HG03520 (cell line): ENCODE results near the gene KLHL17.
"Not testable (repeated sequence)": the region's sequence is repeated elsewhere in the genome, so short reads cannot be mapped to it uniquely, and the experiment has no call there.

Experiments used
- ATAC-seq: cut with Tn5 transposase; IDR thresholded peaks from one replicate; pipeline ENCODE4 v1.9.1; 2021; ENCODE audit warnings: mild to moderate bottlenecking, moderate library complexity; ENCODE audit not compliant: unreplicated experiment

Gene KLHL17

GRCh38 chr1:935751-936231, 24.6 kb upstream of the KLHL17 start:
- ATAC-seq: no peak

- ATAC-seq: no peak
Observed at GRCh38 chr1:936348-937264, 23.8 kb upstream of the KLHL17 start.

- ATAC-seq: no peak
Observed at GRCh38 chr1:937521-937920, 22.9 kb upstream of the KLHL17 start.

DNA sequence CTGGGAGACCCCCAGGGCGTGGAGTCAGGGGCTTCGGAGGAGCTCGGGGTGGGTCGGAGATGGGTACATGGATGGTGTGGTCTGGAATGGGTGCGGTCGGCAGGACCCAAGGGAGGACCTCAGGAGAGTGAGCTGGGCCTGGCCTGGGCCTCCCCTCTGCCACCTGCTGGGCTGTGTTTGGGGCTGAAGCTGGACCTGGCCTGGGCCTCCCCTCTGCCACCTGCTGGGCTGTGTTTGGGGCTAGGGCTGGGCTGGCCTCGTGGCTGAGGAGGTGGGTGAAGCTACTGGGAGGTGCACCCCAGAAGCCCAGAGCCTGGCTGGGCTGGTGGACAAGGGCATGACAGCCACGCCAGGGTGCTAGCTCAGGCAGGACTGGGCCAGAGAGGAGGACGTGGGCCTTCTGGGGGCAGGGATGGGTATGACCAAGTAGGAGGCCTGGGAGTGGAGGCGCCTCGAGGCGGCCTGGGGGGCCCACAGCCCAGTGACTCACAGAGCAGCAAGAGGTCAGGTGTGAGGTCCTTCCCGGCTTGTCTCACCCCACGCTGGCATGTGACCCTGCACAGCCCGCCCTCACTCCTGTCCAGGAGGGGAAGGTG, 22.2 kb upstream of the KLHL17 start:
- no peak for ATAC-seq

DNA sequence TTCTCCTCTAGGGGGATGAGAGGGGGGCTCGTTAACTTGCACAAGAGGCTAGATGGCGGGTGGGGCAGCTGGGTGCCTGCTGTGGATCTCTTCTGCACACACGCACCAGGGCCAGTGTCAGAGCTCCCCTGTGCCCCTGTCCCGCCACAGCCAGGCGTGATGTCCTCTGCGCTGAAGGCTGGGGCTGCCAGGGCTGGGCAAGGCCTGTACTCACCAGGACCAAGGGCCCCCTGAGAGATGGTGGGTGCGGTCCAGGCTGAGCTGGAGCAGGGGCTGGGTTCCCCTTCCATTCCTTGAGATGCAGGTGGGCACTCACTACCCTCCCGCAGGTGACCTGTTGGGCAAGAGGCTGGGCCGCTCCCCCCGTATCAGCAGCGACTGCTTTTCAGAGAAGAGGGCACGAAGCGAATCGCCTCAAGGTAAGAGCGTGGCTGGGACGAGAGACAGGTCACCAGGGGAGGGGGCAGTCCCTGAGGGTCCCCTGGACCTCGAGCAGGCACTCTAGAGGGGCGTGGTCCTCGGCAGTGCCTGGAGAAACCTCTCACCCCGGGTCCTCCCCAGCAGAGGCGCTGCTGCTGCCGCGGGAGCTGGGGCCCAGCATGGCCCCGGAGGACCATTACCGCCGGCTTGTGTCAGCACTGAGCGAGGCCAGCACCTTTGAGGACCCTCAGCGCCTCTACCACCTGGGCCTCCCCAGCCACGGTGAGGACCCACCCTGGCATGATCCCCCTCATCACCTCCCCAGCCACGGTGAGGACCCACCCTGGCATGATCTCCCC, 21.5 kb upstream of the KLHL17 start:
- no peak for ATAC-seq

GRCh38 chr1:939511-940106, 20.8 kb upstream of the KLHL17 start:
- no peak for ATAC-seq

DNA sequence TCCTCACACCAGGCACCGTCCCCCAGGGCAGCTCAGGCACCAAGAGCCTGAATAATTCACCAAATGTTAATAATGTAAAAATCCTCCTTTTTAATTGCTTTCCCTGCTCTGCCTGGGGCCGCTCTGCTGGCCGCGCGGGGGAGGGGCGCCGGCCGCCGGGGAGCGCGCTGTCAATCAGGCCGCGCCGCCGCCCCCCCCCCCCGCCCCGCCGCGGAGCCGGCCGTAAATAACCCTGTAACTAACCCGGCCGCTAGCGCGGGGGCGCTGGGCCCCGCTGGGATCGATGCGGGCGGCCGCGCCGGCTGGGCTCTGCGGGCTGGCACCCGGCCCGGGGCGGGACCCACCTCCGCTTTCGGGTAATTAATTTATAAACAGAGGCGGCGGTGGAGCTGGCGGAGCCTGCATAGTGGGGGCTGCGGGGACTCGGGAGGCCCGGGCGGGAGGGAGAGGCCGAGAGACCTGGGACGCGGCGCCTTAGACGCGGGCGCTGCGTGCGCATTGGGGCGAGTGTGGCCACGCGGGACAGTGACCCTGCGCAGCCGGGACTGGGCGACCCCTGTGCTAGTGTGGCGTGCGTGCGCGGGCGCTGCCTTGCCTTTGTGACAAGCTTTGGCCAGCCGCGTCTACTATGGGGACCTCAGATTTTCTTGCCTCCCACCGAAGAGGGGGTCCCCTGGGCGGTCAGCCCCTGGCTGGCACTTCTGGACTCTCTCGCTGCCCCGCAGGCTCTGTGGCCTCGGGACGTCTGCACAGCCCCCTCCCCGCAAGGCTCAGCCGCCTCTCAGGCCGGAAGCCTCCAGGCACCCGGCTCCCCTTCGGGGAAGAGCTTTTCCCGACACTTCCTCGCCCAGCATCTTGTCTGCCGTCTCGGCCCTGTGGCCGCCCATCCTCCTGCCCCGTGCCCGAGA, 20.0 kb upstream of the KLHL17 start:
- ATAC-seq: no peak

- no peak for ATAC-seq
Observed at GRCh38 chr1:941015-941587, 19.3 kb upstream of the KLHL17 start.

DNA sequence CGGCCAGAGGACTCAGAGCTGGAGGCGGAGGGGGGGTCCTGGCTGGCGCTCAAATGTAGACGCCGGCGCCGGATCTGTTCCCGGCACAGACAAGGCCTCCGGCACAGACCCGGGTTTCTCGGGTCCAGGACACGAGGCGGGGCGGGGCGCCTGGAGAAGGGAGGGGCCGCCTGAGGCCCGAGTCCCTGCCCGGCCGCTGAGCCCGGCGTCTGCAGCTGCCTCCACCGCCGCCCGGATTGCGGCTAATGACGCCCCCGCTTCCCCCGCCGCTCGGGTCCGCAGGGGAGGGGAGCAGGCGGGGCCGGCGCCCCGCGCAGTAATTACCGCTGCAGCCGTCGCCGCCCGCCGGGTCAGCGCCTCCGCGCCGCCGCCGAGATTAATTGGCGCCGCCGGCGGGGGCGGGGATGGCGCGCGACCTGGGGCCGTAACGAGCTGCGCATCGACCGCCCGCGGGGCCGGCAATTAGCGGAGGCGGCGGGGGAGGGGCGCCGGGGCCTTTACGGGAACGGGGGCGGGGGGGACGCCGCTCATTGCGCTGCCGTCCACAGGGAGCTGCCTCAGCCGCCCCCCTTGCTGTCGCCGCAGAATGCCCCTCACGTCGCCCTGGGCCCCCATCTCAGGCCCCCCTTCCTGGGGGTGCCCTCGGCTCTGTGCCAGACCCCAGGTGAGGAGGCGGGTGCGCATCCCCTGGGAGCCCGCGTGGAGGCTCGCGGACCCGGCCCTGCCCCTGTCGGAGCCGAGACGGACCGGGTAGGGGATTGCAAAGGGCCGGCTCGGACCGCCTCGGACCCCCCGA, 18.6 kb upstream of the KLHL17 start:
- ATAC-seq: no peak

- no peak for ATAC-seq
Observed at GRCh38 chr1:942411-942821, 18.0 kb upstream of the KLHL17 start.

DNA sequence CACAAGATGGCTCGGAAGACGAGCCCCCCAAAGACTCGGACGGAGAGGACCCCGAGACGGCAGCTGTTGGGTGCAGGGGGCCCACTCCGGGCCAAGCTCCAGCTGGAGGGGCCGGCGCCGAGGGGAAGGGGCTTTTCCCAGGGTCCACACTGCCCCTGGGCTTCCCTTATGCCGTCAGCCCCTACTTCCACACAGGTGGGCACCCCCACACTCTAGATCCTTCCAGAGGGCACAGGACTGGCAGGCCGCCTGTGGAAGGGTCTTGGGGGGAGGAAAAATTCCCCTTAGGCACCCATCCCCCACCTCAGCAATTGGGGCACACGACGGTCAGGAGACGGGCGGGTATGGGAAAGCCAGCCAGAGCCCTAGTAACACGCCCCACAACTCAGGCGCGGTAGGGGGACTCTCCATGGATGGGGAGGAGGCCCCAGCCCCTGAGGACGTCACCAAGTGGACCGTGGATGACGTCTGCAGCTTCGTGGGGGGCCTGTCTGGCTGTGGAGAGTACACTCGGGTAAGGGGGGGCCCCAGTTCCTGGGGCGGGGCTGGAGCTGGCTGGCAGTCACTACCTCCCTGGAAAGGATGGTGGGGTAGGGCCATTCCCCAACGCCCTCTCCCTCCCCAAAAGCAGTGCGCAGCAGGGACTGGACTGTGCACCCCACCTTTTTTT, 17.4 kb upstream of the KLHL17 start:
- no peak for ATAC-seq

- no peak for ATAC-seq
Observed at GRCh38 chr1:943545-944340, 16.6 kb upstream of the KLHL17 start.

DNA sequence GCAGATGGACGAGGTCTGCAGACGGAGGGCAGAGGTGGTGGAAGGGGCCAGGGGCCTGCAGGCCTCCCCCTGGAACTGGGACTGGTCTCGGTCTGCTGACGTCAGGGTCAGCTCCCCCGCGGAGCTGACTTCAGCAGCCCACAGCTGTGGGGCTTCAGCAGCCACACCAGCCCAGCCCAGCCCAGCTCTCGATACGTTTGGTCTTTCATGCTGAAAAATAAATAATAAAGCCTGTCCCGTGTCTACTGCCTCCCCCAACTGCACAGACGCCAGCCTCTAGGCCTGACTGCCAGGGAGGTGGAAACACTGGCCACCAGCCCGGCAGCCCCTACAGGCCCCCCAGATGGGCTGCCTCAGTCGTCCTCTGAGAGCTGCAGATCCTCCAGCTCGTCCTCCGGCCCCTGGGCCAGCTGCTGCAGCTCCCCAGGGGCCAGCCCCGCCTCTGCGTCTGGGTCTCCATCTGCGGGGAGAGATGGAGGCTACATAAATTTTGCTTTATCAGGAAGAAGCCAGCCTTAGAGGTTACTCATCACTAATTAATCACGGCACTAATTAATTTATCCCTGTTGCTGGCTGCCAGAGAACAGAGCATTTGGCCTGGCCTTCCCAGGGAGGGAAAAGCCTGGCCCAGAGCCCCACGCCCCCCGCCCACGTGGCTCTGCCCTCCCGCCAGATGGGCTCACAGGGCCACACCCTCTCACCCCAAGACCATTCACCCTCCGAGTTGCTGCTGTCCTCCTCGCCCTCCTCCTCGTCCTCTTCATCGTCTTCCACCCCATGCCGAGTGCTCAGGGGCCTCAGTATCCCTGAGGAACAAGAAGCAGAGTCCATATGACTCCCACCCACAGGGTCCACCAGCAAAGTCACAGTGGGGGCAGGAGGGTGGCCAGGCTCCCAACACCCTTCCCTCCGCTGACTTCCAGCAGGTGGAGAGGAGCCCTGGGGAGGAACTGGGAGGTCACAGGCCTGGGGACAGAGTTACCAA, 15.8 kb upstream of the KLHL17 start:
- ATAC-seq: no peak

- no peak for ATAC-seq
Observed at GRCh38 chr1:945688-946556, 14.5 kb upstream of the KLHL17 start.

DNA sequence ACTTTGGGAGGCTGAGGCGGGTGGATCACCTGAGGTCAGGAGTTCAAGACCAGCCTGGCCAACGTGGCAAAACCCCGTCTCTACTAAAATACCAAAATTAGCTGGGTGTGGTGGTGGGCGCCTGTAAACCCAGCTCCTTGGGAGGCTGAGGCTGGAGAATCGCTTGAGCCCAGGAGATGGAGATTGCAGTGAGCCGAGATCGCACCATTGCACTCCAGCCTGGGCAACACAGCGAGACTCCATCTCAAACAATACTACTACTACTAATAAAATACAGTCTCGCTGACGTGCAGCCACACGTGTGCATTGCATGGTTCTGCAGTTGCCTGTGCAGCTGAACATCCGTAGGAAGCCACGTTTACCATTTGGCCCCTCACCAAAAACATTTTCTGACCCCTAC, 13.6 kb upstream of the KLHL17 start:
- not testable (repeated sequence) for ATAC-seq
